ENCODE data around the gene KANSL1.

The KANSL1 gene

GRCh38 chr17:46125831-46126230, 67.4 kb downstream of the KANSL1 start:
- no peak overlapping the region for H3K4me3 ChIP-seq (ENCODE audit: low read depth, low read length)
- peak; percentile 38 for DNase-seq (ENCODE audit: low read depth)
- TF ChIP-seq, protein P1, sequence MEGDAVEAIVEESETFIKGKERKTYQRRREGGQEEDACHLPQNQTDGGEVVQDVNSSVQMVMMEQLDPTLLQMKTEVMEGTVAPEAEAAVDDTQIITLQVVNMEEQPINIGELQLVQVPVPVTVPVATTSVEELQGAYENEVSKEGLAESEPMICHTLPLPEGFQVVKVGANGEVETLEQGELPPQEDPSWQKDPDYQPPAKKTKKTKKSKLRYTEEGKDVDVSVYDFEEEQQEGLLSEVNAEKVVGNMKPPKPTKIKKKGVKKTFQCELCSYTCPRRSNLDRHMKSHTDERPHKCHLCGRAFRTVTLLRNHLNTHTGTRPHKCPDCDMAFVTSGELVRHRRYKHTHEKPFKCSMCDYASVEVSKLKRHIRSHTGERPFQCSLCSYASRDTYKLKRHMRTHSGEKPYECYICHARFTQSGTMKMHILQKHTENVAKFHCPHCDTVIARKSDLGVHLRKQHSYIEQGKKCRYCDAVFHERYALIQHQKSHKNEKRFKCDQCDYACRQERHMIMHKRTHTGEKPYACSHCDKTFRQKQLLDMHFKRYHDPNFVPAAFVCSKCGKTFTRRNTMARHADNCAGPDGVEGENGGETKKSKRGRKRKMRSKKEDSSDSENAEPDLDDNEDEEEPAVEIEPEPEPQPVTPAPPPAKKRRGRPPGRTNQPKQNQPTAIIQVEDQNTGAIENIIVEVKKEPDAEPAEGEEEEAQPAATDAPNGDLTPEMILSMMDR (conservative IDR thresholded peaks at IDR 0.05; ENCODE audit: low read depth, low read length), result no peak

- TF ChIP-seq, protein P1 (conservative IDR thresholded peaks at IDR 0.05; ENCODE audit: low read depth, low read length), result no peak
- no peak for DNase-seq (ENCODE audit: low read depth)
- H3K4me3 ChIP-seq (ENCODE audit: low read depth, low read length), result no peak overlapping the region
These were observed 68.3 kb downstream of the KANSL1 start for GRCh38 chr17:46124695-46125592.

- TF ChIP-seq, protein P1 (conservative IDR thresholded peaks at IDR 0.05; ENCODE audit: low read depth, low read length), result no peak
- H3K4me3 ChIP-seq (ENCODE audit: low read depth, low read length), result no peak overlapping the region
- DNase-seq (ENCODE audit: low read depth), result no peak
These were observed 69.6 kb downstream of the KANSL1 start for GRCh38 chr17:46123607-46124006.

- TF ChIP-seq, protein P1 (conservative IDR thresholded peaks at IDR 0.05; ENCODE audit: low read depth, low read length), result no peak
- H3K4me3 ChIP-seq (ENCODE audit: low read depth, low read length), result no peak overlapping the region
- DNase-seq (ENCODE audit: low read depth), result no peak
These were observed 70.8 kb downstream of the KANSL1 start for GRCh38 chr17:46122486-46122871.

DNA sequence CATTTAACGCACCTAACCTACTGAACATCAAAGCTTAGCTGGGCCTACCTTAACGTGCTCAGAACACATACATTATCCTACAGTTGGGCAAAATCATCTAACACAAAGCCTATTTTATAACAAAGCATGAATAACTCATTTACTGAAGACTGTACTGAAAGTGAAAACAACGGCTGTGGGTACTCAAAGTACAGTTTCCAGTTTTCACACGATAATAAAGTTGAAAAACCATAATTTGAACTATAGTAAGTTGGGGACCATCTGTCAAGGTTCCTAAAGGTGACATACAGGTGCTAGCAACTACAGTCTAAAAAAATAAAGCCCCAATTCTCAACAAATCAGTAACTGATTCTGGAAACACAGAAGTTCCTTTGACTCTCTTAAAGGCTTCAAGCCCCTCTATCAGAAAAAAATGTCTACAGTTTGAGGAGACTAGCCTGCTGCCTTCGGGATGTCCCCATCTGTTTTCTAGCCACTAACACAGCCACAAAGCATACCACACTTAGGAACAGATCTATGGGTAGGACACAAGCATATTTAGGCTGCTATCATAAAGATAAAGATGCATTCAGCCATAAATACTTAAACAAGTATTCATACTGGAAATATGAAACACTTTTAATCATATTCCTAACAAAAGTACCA, 71.3 kb downstream of the KANSL1 start:
- DNase-seq (ENCODE audit: low read depth), result no peak
- H3K4me3 ChIP-seq (ENCODE audit: low read depth, low read length), result no peak overlapping the region
- TF ChIP-seq, protein P1 (conservative IDR thresholded peaks at IDR 0.05; ENCODE audit: low read depth, low read length), result no peak

DNA sequence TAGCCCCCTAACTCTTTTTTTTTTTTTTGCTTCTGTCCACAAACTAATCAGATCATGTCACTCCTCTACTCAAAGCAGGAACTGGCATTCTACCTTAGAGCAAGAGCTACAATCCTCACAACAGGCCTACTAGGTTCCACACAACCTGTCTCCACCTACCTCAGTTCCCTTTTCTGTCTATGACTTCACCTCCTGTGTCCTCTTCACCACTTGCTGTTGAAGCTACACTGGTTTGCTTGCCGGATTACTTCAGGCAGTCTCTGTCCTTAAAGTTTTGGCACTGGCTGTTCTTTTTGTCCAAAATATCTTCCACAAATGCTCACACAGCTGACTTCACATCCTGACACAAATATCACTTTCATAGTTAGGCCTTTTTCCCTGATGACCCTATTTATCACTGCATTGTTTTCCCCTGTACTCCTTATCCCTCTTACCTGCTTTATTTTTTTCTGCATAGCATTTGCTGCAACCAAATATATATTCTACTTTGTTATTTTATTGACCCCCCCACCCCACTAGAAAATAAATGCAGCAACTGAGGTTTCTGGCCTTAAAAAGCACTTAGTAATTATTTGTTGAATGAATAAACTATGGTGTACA, 72.0 kb downstream of the KANSL1 start:
- TF ChIP-seq, protein P1 (conservative IDR thresholded peaks at IDR 0.05; ENCODE audit: low read depth, low read length), result no peak
- no peak overlapping the region for H3K4me3 ChIP-seq (ENCODE audit: low read depth, low read length)
- no peak for DNase-seq (ENCODE audit: low read depth)
